Mammary epithelial cell (primary cell): ENCODE results near the gene PRKN.

ENCODE experiments used
- EZH2 ChIP-seq: IDR thresholded peaks from 2 replicates; pipeline ENCODE4 v1.6.1; 2012; ENCODE audit warnings: low read length, inconsistent platforms, borderline replicate concordance
- TF ChIP-seq, protein P1 (sequence below), 2 donors: IDR thresholded peaks in 1 of 2; conservative IDR thresholded peaks in 1 of 2; 2 replicates each; pipeline ENCODE4 v1.5.1; 2011 to 2012; ENCODE audit warnings: inconsistent platforms in 2 of 2, low read length in 2 of 2, mild to moderate bottlenecking in 2 of 2, control low read depth in 1 of 2, low read depth in 1 of 2; ENCODE audit not compliant: insufficient read depth in 1 of 2; ENCODE audit errors: extremely low read depth in 1 of 2

DNA sequence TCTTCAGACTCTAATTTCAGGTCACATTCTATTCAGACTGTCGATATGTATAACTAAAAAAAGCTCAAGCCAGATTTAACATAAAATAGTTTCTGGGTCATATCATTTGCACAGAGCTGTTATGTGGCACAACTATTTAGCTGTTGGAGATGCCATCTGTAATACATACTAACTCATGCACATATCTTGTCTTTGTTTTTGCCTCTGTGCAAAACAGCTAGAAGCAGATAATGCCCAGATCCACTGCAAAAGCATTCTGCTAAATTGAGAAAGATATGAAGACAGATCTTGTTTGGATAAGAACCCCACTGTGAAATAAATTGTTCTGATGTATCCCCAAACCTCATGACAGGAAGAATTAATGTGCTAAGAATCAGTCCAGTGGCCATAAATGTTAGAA is 930.9 kb downstream of the PRKN start:
- TF ChIP-seq, protein P1, sequence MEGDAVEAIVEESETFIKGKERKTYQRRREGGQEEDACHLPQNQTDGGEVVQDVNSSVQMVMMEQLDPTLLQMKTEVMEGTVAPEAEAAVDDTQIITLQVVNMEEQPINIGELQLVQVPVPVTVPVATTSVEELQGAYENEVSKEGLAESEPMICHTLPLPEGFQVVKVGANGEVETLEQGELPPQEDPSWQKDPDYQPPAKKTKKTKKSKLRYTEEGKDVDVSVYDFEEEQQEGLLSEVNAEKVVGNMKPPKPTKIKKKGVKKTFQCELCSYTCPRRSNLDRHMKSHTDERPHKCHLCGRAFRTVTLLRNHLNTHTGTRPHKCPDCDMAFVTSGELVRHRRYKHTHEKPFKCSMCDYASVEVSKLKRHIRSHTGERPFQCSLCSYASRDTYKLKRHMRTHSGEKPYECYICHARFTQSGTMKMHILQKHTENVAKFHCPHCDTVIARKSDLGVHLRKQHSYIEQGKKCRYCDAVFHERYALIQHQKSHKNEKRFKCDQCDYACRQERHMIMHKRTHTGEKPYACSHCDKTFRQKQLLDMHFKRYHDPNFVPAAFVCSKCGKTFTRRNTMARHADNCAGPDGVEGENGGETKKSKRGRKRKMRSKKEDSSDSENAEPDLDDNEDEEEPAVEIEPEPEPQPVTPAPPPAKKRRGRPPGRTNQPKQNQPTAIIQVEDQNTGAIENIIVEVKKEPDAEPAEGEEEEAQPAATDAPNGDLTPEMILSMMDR (conservative IDR thresholded peaks at IDR 0.05 in 1 of 2, IDR thresholded peaks at IDR 0.05 in 1 of 2; ENCODE audit: extremely low read depth in 1 of 2, insufficient read depth in 1 of 2, low read depth in 1 of 2, low read length in 2 of 2), result no peak
- TF ChIP-seq EZH2, result no peak
